Omental fat pad (tissue), 4 donors: ENCODE measurements around the gene COL23A1. TPM values are rescaled to one million over a fixed set of nuclear protein-coding genes. Genes with fewer than 3 reads are reported as not detected.

Experiments
- ATAC-seq: fragments of 150-250 bp; one replicate; pipeline ENCODE4 v1.9.1; 2016; ENCODE audit warnings: mild to moderate bottlenecking, moderate library complexity; ENCODE audit not compliant: low FRiP score
- DNase-seq: peaks from one replicate; pipeline ENCODE4 v3.0.0-alpha.2; 2019; ENCODE audit warnings: low spot score
- CTCF ChIP-seq, 3 donors: fragments of 450-650 bp; IDR thresholded peaks; one replicate each; pipeline ENCODE4 v1.5.1; 2016 to 2017; ENCODE audit warnings: antibody characterized with exemption in 3 of 3, mild to moderate bottlenecking in 3 of 3, moderate library complexity in 2 of 3
- total RNA-seq, 4 donors: library from RNA; depleted of rRNA; stranded (reverse); fragments of >200 nt; gene quantifications; one replicate each; pipeline ENCODE4 v1.1.0, GENCODE V29; 2016

COL23A1 gene
- total RNA-seq, 4 donors from 2014 or later = 0.12 to 1.0 (median 0.49) TPM

- no peak for TF ChIP-seq CTCF (IDR thresholded peaks at IDR 0.05)
- DNase-seq = no peak
Observed at GRCh38 chr5:178377583-178378270, 212.5 kb downstream of the COL23A1 start.

GRCh38 chr5:178376921-178377582 lies 213.1 kb downstream of the COL23A1 start:
- ATAC-seq = peak; percentile 42
- no peak for DNase-seq
- no peak for TF ChIP-seq CTCF (IDR thresholded peaks at IDR 0.05)

More at GRCh38 chr5:178377583-178378270, 212.5 kb downstream of the COL23A1 start:
- ATAC-seq = no peak

- no peak for TF ChIP-seq CTCF (IDR thresholded peaks at IDR 0.05)
- no peak for ATAC-seq
- DNase-seq = no peak
Observed at GRCh38 chr5:178375348-178375747, 214.8 kb downstream of the COL23A1 start.

- ATAC-seq (no peak), DNase-seq (no peak)
- TF ChIP-seq CTCF (IDR thresholded peaks at IDR 0.05) = no peak
Observed at GRCh38 chr5:178373711-178374110, 216.5 kb downstream of the COL23A1 start.

GRCh38 chr5:178372142-178372571 lies 218.0 kb downstream of the COL23A1 start:
- TF ChIP-seq CTCF (IDR thresholded peaks at IDR 0.05) = no peak
- ATAC-seq (no peak), DNase-seq (no peak)

GRCh38 chr5:178371362-178372111 lies 218.7 kb downstream of the COL23A1 start:
- DNase-seq = no peak
- ATAC-seq = no peak
- TF ChIP-seq CTCF (IDR thresholded peaks at IDR 0.05) = no peak
